Esophagus squamous epithelium (tissue), 5 donors: ENCODE data around the gene EPAS1. TPM values are rescaled to one million over a fixed set of nuclear protein-coding genes. Genes with fewer than 3 reads are reported as not detected.
A peak's percentile ranks its signal among the peaks of the same experiment; 100 is the strongest.

Experiments used
- DNase-seq: peaks from one replicate; lab custom pipeline; 2025; lab: John Stamatoyannopoulos, UW
- H3K27ac ChIP-seq, 4 donors: fragments of 200-600 bp; sonication (generic); one replicate each; pipeline ENCODE4 v1.5.1; 2016 to 2019; ENCODE audit warnings: mild to moderate bottlenecking in 1 of 4
- H3K27me3 ChIP-seq, 4 donors: fragments of 200-600 bp; sonication (generic); 1 replicate in 3 of 4; 2 replicates in 1 of 4; pipeline versions ENCODE4 v1.5.1 to v1.6.0; 2017 to 2021; ENCODE audit warnings: antibody characterized with exemption in 1 of 4
- H3K36me3 ChIP-seq, 3 donors: fragments of 200-600 bp; sonication (generic); one replicate each; pipeline ENCODE4 v1.5.1; 2016 to 2019
- H3K4me1 ChIP-seq, 3 donors: fragments of 200-600 bp; sonication (generic); one replicate each; pipeline ENCODE4 v1.5.1; 2017 to 2019
- H3K4me3 ChIP-seq, 4 donors: fragments of 200-600 bp; sonication (generic); 1 replicate in 3 of 4; 2 replicates in 1 of 4; pipeline ENCODE4 v1.5.1; 2016 to 2019; ENCODE audit warnings: mild to moderate bottlenecking in 2 of 4, moderate library complexity in 1 of 4
- H3K9me3 ChIP-seq, 3 donors: fragments of 200-600 bp; sonication (generic); one replicate each; pipeline ENCODE4 v1.5.1; 2016 to 2019
- CTCF ChIP-seq, 6 experiments: fragments of 450-650 bp in 4 of 6; fragments of 200-600 bp in 2 of 6; sonication (generic) in 2 of 6; IDR thresholded peaks; one replicate each; pipeline ENCODE4 v1.5.1; 2016 to 2019; ENCODE audit warnings: antibody characterized with exemption in 6 of 6, mild to moderate bottlenecking in 4 of 6, moderate library complexity in 4 of 6
- POLR2A ChIP-seq, 4 donors: fragments of 450-650 bp; IDR thresholded peaks; one replicate each; pipeline ENCODE4 v1.6.1; 2017; ENCODE audit warnings: antibody characterized with exemption in 4 of 4, mild to moderate bottlenecking in 4 of 4, moderate library complexity in 3 of 4
- WGBS, 2 donors: methylation state at CpG; one replicate each; pipeline ENCODE4 v1.1.5; 2018; 5-methylcytosine and 5-hydroxymethylcytosine counted together
- intact Hi-C: fragments of 100-400 bp; cut with DNase I; formaldehyde crosslinking; loops from one replicate; pipeline ENCODE4 v1.15.0; 2022
- total RNA-seq, 4 donors: library from RNA; depleted of rRNA; stranded (reverse); fragments of >200 nt; gene quantifications; one replicate each; pipeline ENCODE4 v1.1.0, GENCODE V29; 2016
- donor health status: DM: yes; HTN: yes; CAD: no.

Gene EPAS1
- total RNA-seq, 4 donors from 2014 or later = 86.7 to 151 (median 105) TPM

- H3K4me3 ChIP-seq = peak overlapping the region in 1 of 4 donors; percentile 32
These were observed 21.2 kb upstream of the EPAS1 start for GRCh38 chr2:46275995-46276394.

GRCh38 chr2:46276642-46277041 lies 20.6 kb upstream of the EPAS1 start:
- Histone ChIP-seq H3K4me3 (no peak overlapping the region), H3K4me1 (peaks cover 0 to 33% (median 13%) of the 10 kb centered on the region in 3 donors), H3K36me3 (no peaks in the 10 kb centered on the region), H3K27ac (peak overlapping the region in 3 of 4 donors; percentile 23 to 73 (median 64)), H3K9me3 (no peaks in the 10 kb centered on the region), H3K27me3 (no peaks in the 10 kb centered on the region)
- TF ChIP-seq CTCF (IDR thresholded peaks at IDR 0.05) = peak in 1 of 6 experiments; percentile 14
- no peak for TF ChIP-seq POLR2A (IDR thresholded peaks at IDR 0.05)
- intact Hi-C loops = no loop called here
- DNase-seq = no peak
- WGBS, 2 donors = 60 to 68% methylated on average over 2 of the region's 2 CpGs

More at GRCh38 chr2:46275995-46276394, 21.2 kb upstream of the EPAS1 start:
- no peak for DNase-seq
- TF ChIP-seq CTCF (IDR thresholded peaks at IDR 0.05) = no peak
- TF ChIP-seq POLR2A (IDR thresholded peaks at IDR 0.05) = no peak
- H3K4me1 ChIP-seq = peaks cover 0 to 33% (median 13%) of the 10 kb centered on the region in 3 donors
- no peaks in the 10 kb centered on the region for H3K9me3 ChIP-seq
- 58% methylated on average over 15 of the region's 20 CpGs; no CpG with 5 or more reads in 1 of the 2 donors for WGBS, 2 donors
- no peaks in the 10 kb centered on the region for H3K27me3 ChIP-seq
- H3K27ac ChIP-seq = peak overlapping the region in 3 of 4 donors; percentile 64 to 73 (median 69)
- H3K36me3 ChIP-seq = no peaks in the 10 kb centered on the region
- intact Hi-C loops = no loop called here

GRCh38 chr2:46277431-46278190 lies 19.6 kb upstream of the EPAS1 start:
- DNase-seq = no peak
- peak overlapping the region in 1 of 4 donors; percentile 23 for H3K27ac ChIP-seq
- no peak overlapping the region for H3K4me3 ChIP-seq
- intact Hi-C loops = no loop called here
- no peaks in the 10 kb centered on the region for H3K27me3 ChIP-seq
- peaks cover 0 to 33% (median 13%) of the 10 kb centered on the region in 3 donors for H3K4me1 ChIP-seq
- H3K36me3 ChIP-seq = no peaks in the 10 kb centered on the region
- TF ChIP-seq CTCF (IDR thresholded peaks at IDR 0.05) (no peak), POLR2A (IDR thresholded peaks at IDR 0.05) (no peak)
- H3K9me3 ChIP-seq = no peaks in the 10 kb centered on the region
- WGBS, 2 donors = 51 to 68% methylated on average over 2 of the region's 7 CpGs

GRCh38 chr2:46278952-46279351 lies 18.3 kb upstream of the EPAS1 start:
- Histone ChIP-seq H3K27ac (no peak overlapping the region), H3K36me3 (no peaks in the 10 kb centered on the region), H3K4me1 (peaks cover 0 to 25% (median 13%) of the 10 kb centered on the region in 3 donors), H3K27me3 (no peaks in the 10 kb centered on the region), H3K4me3 (no peak overlapping the region), H3K9me3 (no peaks in the 10 kb centered on the region)
- no peak for DNase-seq
- intact Hi-C loops = no loop called here
- WGBS, 2 donors = 46 to 47% methylated on average over 3 of the region's 3 CpGs
- TF ChIP-seq CTCF (IDR thresholded peaks at IDR 0.05) = no peak
- no peak for TF ChIP-seq POLR2A (IDR thresholded peaks at IDR 0.05)

GRCh38 chr2:46281939-46282338 lies 15.3 kb upstream of the EPAS1 start:
- H3K4me3 ChIP-seq = no peak overlapping the region
- H3K36me3 ChIP-seq = no peaks in the 10 kb centered on the region
- H3K27me3 ChIP-seq = no peaks in the 10 kb centered on the region
- H3K9me3 ChIP-seq = no peaks in the 10 kb centered on the region
- DNase-seq = no peak
- no peak overlapping the region for H3K27ac ChIP-seq
- intact Hi-C loops = no loop called here
- WGBS, 2 donors = 43 to 56% methylated on average over 1 of the region's 1 CpG
- no peak for TF ChIP-seq CTCF (IDR thresholded peaks at IDR 0.05)
- TF ChIP-seq POLR2A (IDR thresholded peaks at IDR 0.05) = no peak
- H3K4me1 ChIP-seq = peaks cover 0 to 18% (median 14%) of the 10 kb centered on the region in 3 donors
